ENCODE results near the gene RPS27L.
"Not testable (repeated sequence)": the region's sequence is repeated elsewhere in the genome, so short reads cannot be mapped to it uniquely, and the experiment has no call there.

The RPS27L gene

DNA sequence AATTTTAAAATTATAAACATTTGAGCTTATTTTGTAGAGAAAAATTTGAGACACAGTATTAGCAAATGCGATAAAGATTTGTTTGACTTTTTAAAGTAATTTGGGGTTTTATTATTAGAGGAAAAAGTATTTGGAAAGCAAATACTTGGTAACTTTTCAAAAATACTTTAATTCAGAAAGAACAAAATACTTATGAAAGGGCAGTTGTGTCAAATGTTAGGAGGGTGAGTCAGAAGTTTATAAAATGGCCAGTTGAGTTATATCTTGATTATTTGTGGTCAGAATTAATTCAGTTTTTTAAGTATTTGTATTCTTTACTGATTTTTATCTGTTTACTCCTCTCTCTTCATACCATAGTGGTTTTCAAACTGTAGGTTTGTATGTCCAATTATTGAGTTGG, 23.5 kb downstream of the RPS27L start:
- H3K27me3 Mint-ChIP-seq, result no peaks in the 10 kb centered on the region
- no peak overlapping the region for H3K4me3 Mint-ChIP-seq
- H3K4me1 Mint-ChIP-seq, result peaks cover 13% of the 10 kb centered on the region
- H3K27ac Mint-ChIP-seq, result no peak overlapping the region
- peaks cover 5% of the 10 kb centered on the region for H3K36me3 Mint-ChIP-seq
- H3K9me3 Mint-ChIP-seq, result no peaks in the 10 kb centered on the region

DNA sequence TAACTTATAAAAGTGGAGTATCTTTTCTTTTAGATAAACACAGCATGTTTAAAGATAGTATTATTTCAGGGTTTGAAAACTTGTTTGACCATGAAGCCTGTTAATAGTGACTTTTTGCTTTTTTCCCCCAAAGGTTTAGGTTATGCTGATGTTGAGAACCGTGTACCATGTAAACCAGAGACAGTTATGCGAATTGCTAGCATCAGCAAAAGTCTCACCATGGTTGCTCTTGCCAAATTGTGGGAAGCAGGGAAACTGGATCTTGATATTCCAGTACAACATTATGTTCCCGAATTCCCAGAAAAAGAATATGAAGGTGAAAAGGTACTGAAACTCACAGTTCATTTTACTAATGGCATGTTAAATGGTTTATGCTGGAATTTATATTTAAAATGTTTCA, 30.6 kb downstream of the RPS27L start:
- H3K4me3 Mint-ChIP-seq, result no peak overlapping the region
- no peaks in the 10 kb centered on the region for H3K9me3 Mint-ChIP-seq
- H3K27me3 Mint-ChIP-seq, result no peaks in the 10 kb centered on the region
- no peak overlapping the region for H3K27ac Mint-ChIP-seq
- peaks cover 9% of the 10 kb centered on the region for H3K36me3 Mint-ChIP-seq
- H3K4me1 Mint-ChIP-seq, result peaks cover 19% of the 10 kb centered on the region

DNA sequence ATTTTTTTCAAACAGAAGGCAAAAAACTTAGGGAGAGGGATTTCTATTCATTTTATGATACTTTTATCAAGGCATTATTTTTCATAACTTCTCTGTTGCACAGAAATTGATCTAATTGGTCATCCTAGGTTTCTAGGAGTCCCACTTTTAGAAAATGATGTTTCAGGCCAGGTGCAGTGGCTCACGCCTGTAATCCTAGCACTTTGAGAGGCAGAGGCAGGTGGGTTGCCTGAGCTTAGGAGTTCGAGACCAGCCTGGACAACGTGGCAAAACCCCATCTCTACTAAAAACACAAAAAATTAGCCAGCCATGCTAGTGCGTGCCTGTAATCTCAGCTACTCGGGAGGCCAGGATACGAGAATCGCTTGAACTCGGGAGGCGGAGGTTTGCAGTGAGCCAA, 32.8 kb downstream of the RPS27L start:
- Mint-ChIP-seq H3K27me3 (no peaks in the 10 kb centered on the region), H3K36me3 (peaks cover 13% of the 10 kb centered on the region), H3K4me1 (peaks cover 24% of the 10 kb centered on the region), H3K4me3 (no peak overlapping the region), H3K27ac (peak overlapping the region; percentile 72), H3K9me3 (peaks cover 7% of the 10 kb centered on the region)

DNA sequence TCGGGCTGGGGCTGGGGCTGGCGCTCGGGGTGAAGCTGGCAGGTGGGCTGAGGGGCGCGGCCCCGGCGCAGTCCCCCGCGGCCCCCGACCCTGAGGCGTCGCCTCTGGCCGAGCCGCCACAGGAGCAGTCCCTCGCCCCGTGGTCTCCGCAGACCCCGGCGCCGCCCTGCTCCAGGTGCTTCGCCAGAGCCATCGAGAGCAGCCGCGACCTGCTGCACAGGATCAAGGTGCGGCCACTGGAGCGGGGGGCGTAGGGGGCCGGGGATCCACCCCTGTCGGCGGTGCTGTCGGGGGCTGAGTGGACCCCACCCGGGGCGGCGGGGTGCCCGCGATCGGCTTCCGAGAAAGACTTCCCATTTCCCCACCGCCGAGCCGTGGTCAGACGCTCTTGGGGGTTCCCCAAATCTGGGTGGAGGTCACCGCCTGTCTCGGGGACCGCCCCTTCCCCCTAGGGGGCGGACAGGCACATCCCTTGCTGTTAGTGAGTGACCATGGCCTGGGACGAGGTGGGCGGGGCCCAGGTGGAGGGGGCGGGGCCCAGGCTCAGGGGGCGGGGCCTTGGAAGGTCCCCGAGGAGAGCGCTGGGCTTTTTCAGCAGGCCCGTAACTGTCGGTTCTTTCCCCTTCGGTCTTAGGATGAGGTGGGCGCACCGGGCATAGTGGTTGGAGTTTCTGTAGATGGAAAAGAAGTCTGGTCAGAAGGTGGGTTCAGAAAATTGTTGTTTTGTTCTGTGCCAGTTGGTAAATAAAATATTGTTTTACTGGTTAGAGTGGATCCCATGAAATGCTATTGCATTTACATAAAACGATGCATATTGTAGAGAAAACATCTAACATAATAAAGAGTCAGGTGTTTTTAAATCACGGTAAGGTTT, 35.0 kb downstream of the RPS27L start:
- H3K4me1 Mint-ChIP-seq, result peaks cover 24% of the 10 kb centered on the region
- H3K36me3 Mint-ChIP-seq, result peaks cover 14% of the 10 kb centered on the region
- H3K27me3 Mint-ChIP-seq, result no peaks in the 10 kb centered on the region
- peak overlapping the region; percentile 96 for H3K4me3 Mint-ChIP-seq
- peaks cover 7% of the 10 kb centered on the region for H3K9me3 Mint-ChIP-seq
- peak overlapping the region; percentile 86 for H3K27ac Mint-ChIP-seq

DNA sequence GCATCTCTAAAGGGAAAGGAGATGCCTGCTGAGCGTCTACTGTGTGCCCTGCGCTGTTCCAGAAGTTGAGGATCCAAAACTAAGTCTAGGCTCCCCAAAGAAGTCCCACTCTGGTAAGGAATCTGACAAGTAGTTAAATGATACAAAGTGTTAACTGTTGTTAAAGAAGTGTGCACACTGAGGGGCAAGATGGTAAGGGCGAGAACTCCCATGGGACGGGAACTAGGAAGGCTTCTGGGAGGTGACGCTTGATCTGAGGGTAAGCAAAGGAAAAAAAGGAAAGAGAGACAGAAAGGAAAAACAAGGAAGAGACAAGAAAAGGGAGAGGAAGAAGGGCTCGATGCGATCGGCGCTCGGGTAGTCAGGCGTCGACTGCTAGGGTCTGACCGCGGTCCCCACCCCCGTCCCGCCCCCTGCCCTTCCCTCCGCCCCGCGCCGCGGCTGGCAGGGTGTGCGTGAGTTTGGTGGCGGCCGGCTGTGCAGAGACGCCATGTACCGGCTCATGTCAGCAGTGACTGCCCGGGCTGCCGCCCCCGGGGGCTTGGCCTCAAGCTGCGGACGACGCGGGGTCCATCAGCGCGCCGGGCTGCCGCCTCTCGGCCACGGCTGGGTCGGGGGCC, 35.8 kb downstream of the RPS27L start, which contains the start of gene LACTB:
TSS of gene LACTB (plus strand) at position 480 of the 620 bp plus-strand sequence. CDS start at position 491, 11 bp downstream.
- H3K9me3 Mint-ChIP-seq, result peaks cover 7% of the 10 kb centered on the region
- H3K4me3 Mint-ChIP-seq, result peak within 1 kb of the TSS; percentile 96
- peak within 1 kb of the TSS; percentile 86 for H3K27ac Mint-ChIP-seq
- H3K27me3 Mint-ChIP-seq, result no peaks in the 10 kb centered on the region
- peaks cover 24% of the 10 kb centered on the region for H3K4me1 Mint-ChIP-seq
- peaks cover 11% of the 10 kb centered on the region for H3K36me3 Mint-ChIP-seq

DNA sequence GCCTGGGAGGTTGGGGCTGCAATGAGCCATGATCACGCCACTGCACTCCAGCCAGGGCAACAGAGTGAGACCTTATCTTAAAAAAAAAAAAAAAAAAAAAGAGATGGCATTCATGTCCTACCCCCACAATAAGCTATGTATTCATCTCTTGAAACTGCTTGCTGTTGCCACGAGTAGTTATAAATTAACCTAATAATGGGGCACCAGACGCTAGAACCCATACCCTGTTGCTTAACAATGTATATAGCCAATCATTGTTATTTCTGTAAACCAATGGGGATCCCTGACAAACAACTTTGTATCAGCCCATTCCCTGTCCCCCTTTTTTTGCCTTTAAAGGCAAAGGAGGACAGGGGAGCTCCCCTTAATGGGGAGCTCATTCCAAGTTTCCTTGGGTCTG, 38.4 kb downstream of the RPS27L start:
- Mint-ChIP-seq H3K9me3 (peaks cover 7% of the 10 kb centered on the region), H3K4me1 (peaks cover 18% of the 10 kb centered on the region), H3K4me3 (no peak overlapping the region), H3K36me3 (peaks cover 9% of the 10 kb centered on the region), H3K27ac (no peak overlapping the region), H3K27me3 (no peaks in the 10 kb centered on the region)

DNA sequence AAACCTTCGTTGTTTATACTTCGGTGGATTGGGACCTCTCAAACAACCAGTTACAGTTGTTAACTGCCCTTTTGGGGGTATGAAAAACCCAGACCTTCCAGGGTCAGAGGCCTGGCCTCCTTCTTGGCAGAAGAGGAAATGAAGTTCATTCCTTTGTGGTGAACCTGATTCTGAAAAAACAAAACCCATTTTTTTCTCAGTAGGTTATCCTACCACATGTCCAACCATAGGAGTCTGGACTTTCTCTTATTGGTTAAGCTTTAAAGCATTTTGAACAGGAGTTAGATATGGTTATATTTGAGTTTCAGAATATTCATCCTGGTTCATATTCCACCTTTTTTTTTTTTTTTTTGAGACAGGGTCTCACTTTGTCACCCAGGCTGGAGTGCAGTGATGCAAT, 42.8 kb downstream of the RPS27L start:
- Mint-ChIP-seq H3K27me3 (no peaks in the 10 kb centered on the region), H3K27ac (no peak overlapping the region), H3K4me3 (no peak overlapping the region), H3K36me3 (peaks cover 3% of the 10 kb centered on the region), H3K9me3 (no peaks in the 10 kb centered on the region), H3K4me1 (no peaks in the 10 kb centered on the region)

DNA sequence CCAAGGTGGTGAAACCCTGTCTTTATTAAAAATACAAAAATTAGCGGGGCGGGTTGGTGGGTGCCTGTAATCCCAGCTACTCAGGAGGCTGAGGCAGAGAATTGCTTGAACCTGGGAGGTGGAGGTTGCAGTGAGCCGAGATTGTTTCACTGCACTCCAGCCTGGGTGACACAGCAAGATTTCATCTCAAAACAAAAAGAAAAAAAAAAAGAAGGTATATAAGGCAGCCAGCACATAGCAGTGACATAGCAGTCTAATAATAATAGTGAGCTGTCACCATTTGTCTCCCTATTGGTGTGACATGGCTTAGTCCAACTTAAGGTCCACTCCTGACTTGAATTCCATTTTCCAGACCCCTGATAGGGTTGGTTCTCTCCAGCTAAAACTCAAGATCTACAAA, 44.4 kb downstream of the RPS27L start:
- no peaks in the 10 kb centered on the region for H3K4me1 Mint-ChIP-seq
- H3K27ac Mint-ChIP-seq, result no peak overlapping the region
- H3K4me3 Mint-ChIP-seq, result no peak overlapping the region
- no peaks in the 10 kb centered on the region for H3K9me3 Mint-ChIP-seq
- no peaks in the 10 kb centered on the region for H3K27me3 Mint-ChIP-seq
- H3K36me3 Mint-ChIP-seq, result no peaks in the 10 kb centered on the region

DNA sequence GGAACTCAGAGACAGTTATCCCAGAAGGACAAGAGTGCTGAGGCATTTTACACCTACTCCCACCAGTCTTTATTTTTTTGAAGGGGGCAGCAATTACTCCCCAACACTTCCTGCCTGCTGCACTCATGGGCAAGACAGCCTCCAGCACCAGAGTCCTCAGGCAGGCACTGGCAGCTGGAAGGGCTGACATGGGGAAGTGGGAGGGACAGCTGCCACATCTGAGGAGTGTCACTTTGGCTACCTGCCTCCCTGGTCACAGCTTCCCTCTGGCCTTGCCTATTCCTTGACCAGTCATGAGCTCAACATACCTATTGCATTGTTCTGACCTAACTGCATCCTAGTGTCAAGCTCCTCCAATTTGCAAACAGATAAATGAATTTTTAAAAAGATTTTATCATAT, 45.8 kb downstream of the RPS27L start:
- Mint-ChIP-seq H3K27ac (no peak overlapping the region), H3K9me3 (no peaks in the 10 kb centered on the region), H3K36me3 (no peaks in the 10 kb centered on the region)

DNA sequence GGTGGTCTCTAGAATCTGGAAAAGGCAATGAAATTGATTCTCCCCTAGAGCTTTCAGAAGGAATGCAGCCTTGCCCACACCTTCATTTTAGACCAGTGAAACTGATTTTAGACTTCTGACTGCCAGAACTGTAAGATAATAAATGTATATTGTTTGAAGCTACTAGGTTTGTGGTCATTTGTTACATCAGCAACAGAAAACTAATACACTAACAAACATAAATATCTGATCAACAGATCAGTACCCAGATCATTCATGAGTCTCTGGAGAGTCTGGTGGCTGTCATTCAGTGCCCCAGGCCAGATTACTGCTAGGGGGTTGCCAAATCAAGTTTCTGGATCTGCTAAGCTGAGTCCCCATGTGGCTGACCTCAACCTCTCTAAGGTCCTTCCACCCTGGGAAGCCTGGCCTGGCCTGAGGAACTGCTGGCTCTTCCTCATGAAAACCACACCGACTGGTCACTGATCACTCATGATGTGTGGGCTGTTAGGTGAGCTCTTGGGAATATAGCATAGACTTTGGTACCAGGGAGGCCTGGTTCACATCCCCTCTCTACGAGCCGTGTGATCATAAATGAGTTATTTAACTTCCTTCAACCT, 46.8 kb downstream of the RPS27L start:
- Mint-ChIP-seq H3K4me3 (no peak overlapping the region), H3K36me3 (no peaks in the 10 kb centered on the region), H3K27ac (no peak overlapping the region), H3K27me3 (no peaks in the 10 kb centered on the region), H3K9me3 (no peaks in the 10 kb centered on the region), H3K4me1 (no peaks in the 10 kb centered on the region)

More for the DNA sequence above, 45.8 kb downstream of the RPS27L start:
- H3K4me1 Mint-ChIP-seq, result no peaks in the 10 kb centered on the region
- no peaks in the 10 kb centered on the region for H3K27me3 Mint-ChIP-seq
- H3K4me3 Mint-ChIP-seq, result no peak overlapping the region

DNA sequence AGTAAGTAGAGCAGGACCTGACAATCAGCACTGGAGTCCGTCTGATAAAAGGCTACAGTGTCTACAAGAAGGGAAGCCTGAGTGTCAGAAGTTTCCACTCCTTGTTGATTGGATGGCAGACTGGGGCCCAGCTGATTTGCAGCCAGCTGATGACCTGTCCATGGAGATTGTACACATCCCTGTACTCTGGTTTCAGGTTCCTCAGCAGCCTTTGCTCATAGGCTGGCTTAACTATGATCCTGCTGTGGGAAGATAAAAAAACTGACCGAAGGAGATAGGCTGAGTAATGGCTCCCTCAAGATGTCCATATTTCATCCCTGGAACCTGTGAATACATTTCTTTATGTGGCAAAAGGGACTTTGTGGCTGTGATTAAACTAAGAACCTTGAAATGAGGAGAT, 47.4 kb downstream of the RPS27L start:
- no peak overlapping the region for H3K27ac Mint-ChIP-seq
- no peaks in the 10 kb centered on the region for H3K27me3 Mint-ChIP-seq
- no peaks in the 10 kb centered on the region for H3K4me1 Mint-ChIP-seq
- H3K36me3 Mint-ChIP-seq, result no peaks in the 10 kb centered on the region
- no peaks in the 10 kb centered on the region for H3K9me3 Mint-ChIP-seq
- no peak overlapping the region for H3K4me3 Mint-ChIP-seq

DNA sequence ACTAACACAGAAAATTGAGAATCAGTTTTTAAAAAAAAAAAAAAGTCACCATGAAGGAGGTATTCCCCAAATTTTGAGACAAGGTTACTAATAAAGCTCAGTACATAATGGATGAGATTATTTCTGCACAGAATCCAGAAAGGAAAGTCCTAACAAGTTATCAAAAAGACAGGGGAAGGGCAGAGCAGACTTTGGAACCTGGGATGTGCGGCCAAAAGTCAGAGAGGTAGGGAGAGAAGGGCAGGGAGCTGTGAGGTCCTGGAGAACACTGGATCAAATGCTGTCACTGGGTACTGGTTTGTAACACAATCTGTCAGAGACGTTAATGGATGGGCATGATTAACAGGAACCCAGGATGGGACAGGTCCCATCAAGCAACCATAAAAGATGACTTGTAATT, 47.8 kb downstream of the RPS27L start:
- no peaks in the 10 kb centered on the region for H3K9me3 Mint-ChIP-seq
- H3K36me3 Mint-ChIP-seq, result no peaks in the 10 kb centered on the region
- no peaks in the 10 kb centered on the region for H3K4me1 Mint-ChIP-seq
- no peaks in the 10 kb centered on the region for H3K27me3 Mint-ChIP-seq
- H3K4me3 Mint-ChIP-seq, result no peak overlapping the region
- H3K27ac Mint-ChIP-seq, result peak overlapping the region; percentile 9

DNA sequence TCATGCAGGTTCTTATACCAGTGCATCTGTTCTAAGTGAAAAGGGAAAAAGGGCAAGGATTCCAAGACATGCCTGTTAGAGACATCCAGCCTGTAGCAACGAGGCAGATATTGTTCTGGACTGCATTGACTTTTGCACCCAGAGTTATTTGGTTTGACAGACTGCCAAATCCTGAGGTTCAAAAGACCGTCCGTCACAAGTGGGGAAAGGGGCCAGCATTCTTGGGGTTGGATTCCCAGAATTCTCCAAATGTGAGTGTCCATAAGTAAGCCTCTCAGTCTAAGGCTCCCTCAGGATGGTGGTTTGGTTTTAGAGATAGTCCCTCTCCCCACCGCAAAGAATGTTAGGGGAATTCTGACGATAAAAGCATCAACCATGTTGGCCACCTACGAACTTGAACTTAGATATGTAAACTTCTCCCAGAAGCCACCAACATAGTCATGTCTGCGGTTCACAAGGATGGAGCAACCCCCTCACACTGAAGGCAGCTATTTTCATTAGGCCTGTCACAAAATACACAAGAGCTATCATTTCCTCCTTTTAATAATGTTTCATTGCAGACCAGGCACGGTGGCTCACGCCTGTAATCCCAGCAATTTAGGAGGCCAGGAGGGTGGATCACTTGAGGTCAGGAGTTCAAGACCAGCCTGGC, 49.3 kb downstream of the RPS27L start:
- no peak overlapping the region for H3K4me3 Mint-ChIP-seq
- H3K36me3 Mint-ChIP-seq, result no peaks in the 10 kb centered on the region
- H3K4me1 Mint-ChIP-seq, result no peaks in the 10 kb centered on the region
- no peaks in the 10 kb centered on the region for H3K9me3 Mint-ChIP-seq
- H3K27me3 Mint-ChIP-seq, result peaks cover 2% of the 10 kb centered on the region
- H3K27ac Mint-ChIP-seq, result no peak overlapping the region

DNA sequence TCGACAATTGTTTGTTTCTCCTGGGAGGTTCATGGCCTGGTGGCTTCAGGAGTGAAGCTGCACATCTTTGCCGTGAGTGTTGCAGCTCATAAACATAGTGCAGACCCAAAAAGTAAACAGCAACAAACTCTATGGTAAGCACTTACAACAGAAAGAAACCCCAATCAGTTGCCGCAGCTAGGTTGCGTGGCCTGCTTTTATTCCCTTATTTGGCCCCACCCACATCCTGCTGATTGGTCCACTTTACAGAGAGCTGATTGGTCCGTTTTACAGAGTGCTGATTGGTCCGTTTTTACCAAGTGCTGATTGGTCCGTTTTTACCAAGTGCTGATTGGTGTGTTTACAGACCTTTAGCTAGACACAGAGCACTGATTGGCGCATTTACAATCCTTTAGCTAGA, 51.9 kb downstream of the RPS27L start:
- not testable (repeated sequence) for H3K9me3 Mint-ChIP-seq, H3K27ac Mint-ChIP-seq, H3K36me3 Mint-ChIP-seq, H3K27me3 Mint-ChIP-seq, H3K4me3 Mint-ChIP-seq, H3K4me1 Mint-ChIP-seq

DNA sequence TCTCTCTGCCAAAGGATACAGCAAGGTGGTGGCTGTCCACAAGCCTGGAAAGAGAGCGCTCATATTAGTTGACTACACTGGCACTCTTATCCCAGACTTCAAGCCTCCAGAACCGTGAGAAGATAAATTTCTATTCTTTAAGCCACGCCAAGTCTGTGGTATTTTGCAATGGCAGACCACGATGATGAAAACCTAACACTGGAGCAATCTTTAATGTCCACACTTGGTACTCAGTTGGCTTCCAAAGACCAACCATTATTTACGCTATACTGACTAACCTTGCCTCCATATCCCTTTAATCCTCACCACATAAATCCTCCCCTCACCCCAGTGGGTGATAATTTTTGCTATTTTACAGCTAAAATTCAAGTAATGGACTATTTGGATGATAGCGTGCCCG, 52.5 kb downstream of the RPS27L start:
- Mint-ChIP-seq H3K4me1 (no peaks in the 10 kb centered on the region), H3K27me3 (peaks cover 2% of the 10 kb centered on the region), H3K9me3 (no peaks in the 10 kb centered on the region), H3K27ac (no peak overlapping the region), H3K4me3 (no peak overlapping the region), H3K36me3 (no peaks in the 10 kb centered on the region)

DNA sequence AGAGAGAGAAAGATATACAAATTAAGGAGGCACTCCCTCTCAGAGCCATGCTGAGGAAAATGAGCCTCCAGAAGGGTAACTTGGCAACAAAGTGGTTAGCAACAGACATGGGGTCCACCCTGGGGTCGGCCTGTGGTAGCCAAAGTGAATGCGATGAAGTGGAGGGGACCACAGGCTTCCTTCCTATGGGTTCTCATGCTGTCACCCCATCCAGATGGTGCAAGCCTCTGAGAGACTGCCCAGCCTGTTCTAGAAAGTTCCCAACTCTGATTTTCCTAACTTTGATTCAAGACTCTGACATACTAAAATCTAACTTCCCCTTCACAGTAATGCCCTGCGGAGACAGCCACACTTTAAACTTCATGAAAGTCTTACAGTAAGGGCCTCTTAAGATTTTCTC, 53.9 kb downstream of the RPS27L start:
- Mint-ChIP-seq H3K27me3 (peaks cover 2% of the 10 kb centered on the region), H3K36me3 (no peaks in the 10 kb centered on the region), H3K9me3 (no peaks in the 10 kb centered on the region), H3K4me3 (no peak overlapping the region), H3K4me1 (no peaks in the 10 kb centered on the region), H3K27ac (no peak overlapping the region)
